Epithelial cell of esophagus (primary cell): ENCODE measurements around the gene KPNA3.
"Not testable (repeated sequence)": the region's sequence is repeated elsewhere in the genome, so short reads cannot be mapped to it uniquely, and the experiment has no call there.

Experiments used
- DNase-seq: peaks from one replicate; pipeline ENCODE4 v3.0.0; 2010; ENCODE audit warnings: low read depth
- H3K4me3 ChIP-seq: 2 replicates; pipeline ENCODE4 v1.5.1; 2011; ENCODE audit warnings: mild to moderate bottlenecking, low read length, control low read depth
- CTCF ChIP-seq: IDR thresholded peaks from 2 replicates; pipeline ENCODE4 v1.5.1; 2011; ENCODE audit warnings: low read depth, mild to moderate bottlenecking, low read length, control low read depth, inconsistent platforms; ENCODE audit not compliant: insufficient read depth; ENCODE audit errors: missing control alignments

KPNA3 gene

DNA sequence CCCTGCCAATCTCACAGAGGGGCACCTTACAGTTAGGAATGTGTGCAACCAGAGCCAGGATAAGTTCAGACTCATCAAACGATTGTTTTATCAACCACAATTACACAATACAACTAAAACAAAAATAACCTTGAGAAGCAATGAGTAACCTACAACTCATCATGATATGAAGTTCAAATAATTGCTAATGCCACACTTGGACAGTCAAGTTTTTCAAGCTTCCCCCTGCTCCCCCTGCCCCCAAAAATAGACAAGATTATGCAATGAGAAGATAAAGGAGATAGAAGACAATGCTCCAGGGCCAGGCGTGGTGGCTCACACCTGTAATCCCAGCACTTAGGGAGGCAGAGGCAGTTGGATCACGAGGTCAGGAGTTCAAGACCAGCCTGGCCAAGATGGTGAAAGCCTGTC is 13.6 kb upstream of the KPNA3 start:
- peak; percentile 94 for DNase-seq
- TF ChIP-seq CTCF: no peak
- H3K4me3 ChIP-seq: no peak overlapping the region

GRCh38 chr13:49803047-49803446 is 10.6 kb upstream of the KPNA3 start:
- DNase-seq, H3K4me3 ChIP-seq: not testable (repeated sequence)

DNA sequence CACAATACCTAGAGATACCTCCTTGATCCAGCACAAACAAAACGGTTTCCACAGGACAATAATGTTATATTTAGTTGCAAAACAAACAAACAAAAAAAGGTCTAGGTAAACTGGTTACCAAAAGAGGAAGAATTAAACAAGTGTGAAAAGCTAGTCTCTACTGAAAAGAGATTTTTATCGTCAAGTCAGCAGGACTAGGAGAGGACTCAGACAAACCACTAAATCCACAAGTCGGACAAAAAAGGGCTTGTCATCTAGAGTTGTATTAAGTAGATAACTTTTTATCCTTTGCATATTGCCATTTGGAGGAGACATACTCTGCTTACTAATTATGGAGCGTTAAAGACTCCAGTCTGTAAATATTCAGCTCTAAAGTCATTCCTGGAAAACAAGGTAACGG is 9.9 kb upstream of the KPNA3 start:
- no peak for DNase-seq
- TF ChIP-seq CTCF: no peak
- H3K4me3 ChIP-seq: no peak overlapping the region

DNA sequence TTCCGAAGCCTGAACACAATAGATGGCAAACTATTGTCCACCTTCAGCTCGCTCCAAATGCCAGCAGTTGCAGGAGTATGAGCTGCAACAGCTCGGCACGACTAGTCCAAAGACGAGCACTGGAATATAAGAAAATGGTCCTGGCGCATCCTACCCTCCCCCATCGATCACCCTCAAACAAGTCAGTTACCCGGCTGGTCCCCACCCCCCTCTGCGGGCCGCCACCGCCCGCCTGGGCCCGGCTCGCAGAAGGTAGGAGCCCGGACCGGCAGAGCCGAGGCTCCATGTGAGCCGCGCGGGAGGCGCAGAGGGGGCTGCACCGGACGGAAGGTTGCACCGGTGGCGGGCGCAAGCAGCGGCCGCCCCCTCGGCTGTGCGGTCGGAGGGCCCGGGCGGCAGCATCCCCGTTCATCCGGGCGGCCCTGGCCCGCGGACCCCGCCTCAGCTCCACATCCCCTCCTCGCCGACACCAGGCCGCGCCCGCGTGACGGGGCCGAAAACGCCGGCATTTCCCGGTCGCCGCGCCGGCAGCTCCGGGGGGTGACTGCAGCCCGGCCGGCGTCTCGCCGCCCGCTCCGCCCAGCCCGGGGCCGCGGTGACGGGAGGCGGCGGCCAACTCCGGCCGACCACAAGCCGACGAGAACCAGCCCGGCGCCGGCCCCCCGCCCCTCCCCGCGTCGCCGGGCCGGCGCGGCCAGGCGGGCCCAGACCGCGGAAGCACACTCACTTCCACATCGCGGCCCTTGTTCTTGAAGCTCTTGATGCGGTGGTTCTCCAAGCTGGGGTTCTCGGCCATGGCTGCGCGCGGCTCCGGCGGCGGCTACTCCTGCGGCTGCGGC is 552 bp downstream of the KPNA3 start:
- DNase-seq: peak; percentile 38
- TF ChIP-seq CTCF: no peak
- H3K4me3 ChIP-seq: peak overlapping the region; percentile 86

- DNase-seq: peak; percentile 38
- H3K4me3 ChIP-seq: peak overlapping the region; percentile 86
- peak; percentile 13 for TF ChIP-seq CTCF
These were observed 1.2 kb downstream of the KPNA3 start for GRCh38 chr13:49791315-49791710.

GRCh38 chr13:49789968-49790367 is 2.5 kb downstream of the KPNA3 start:
- no peak for DNase-seq
- TF ChIP-seq CTCF: no peak
- H3K4me3 ChIP-seq: no peak overlapping the region

DNA sequence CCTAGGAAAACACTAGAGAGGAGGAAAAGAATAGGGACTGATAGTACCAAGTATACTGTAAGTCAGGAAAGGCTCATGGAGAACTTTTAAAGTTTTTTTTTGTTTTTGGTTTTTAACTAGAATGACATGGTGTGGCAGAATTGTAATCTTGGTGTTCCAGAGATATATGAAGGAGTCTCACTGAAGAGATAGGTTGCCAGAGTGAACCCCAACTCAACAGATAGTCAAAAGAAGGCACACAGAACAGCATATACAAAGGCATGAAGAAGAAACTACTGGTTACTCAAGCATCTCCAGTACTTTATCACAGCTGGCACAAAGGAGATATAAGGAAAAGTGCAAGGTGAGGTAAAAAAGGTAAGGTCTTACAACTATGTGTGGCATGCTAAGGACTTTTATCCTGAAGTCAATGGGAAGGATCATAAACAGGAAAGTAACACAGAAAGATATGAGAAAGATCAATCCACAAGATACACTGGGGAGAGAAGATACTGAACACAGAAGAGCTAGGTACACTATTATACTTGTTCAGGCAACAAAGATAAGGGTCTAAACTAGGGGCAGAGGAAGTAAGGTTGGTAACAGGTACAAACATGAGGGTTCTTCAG is 6.0 kb downstream of the KPNA3 start:
- no peak for DNase-seq
- TF ChIP-seq CTCF: no peak
- no peak overlapping the region for H3K4me3 ChIP-seq
